ENCODE measurements around the gene AOPEP. TPM values are rescaled to one million over a fixed set of nuclear protein-coding genes. Genes with fewer than 3 reads are reported as not detected.

The AOPEP gene
- polyA plus RNA-seq, 2 of the 4 experiments (the other 2 are of a cell fraction) = 226 to 266 TPM

- CTCF ChIA-PET = interaction anchor here (0.6 to 1.3 kb wide), 4 partner anchors 8 to 299 kb away, joined by 3 to 7 read pairs (median 5); no protein-coding TSS in a partner anchor
- Histone ChIP-seq H3K27ac (peak overlapping the region; percentile 13 to 55; a peak in 3 of 6 replicates), H3K4me1 (peaks cover 75% of the 10 kb centered on the region), H3K4me3 (peak overlapping the region; percentile 25; the same call in 1 of the 3 replicates), H3K9me3 (no peaks in the 10 kb centered on the region), H3K4me2 (peak overlapping the region; percentile 93)
- ATAC-seq (0 out of 6 replicates have a peak, but pooled peaks of 1 of the 2 experiments have one; percentile 3), DNase-seq (ENCODE audit: low read depth in 1 of 2, low spot score in 1 of 2) (no peak), FAIRE-seq (no peak)
- WGBS (ENCODE audit: missing lambda C conversion rate) = 39% methylated on average over 5 of the region's 5 CpGs
- POLR2A ChIA-PET = interaction anchor here (1.0 kb wide), 1 partner anchor 385 kb away, joined by 3 read pairs; no protein-coding TSS in a partner anchor
- TF ChIP-seq CEBPB (IDR thresholded peaks at IDR 0.05) (peak in 1 of 2 experiments; percentile 24; a peak in 1 of 4 replicates), RCOR1 (IDR thresholded peaks at IDR 0.05; ENCODE audit: low read depth, low read length) (no peak), FOSL2 (IDR thresholded peaks at IDR 0.05) (no peak), FOSL2 (CRISPR knock-in tag; IDR thresholded peaks at IDR 0.05) (0 out of 2 replicates have a peak, but pooled peaks have one; percentile 5), TFCP2L1 (CRISPR knock-in tag; IDR thresholded peaks at IDR 0.05) (no peak), FOXS1 (CRISPR knock-in tag; IDR thresholded peaks at IDR 0.05) (no peak), ELK1 (IDR thresholded peaks at IDR 0.05; ENCODE audit: low read depth, low read length) (no peak), ZSCAN20 (CRISPR knock-in tag; IDR thresholded peaks at IDR 0.05) (no peak)
Observed at GRCh38 chr9:95053611-95054570, 327.4 kb downstream of the AOPEP start.

GRCh38 chr9:95055334-95055850 is 328.9 kb downstream of the AOPEP start:
- ChIA-PET POLR2A (no interaction called here), CTCF (interaction anchor here (0.6 kb wide), 1 partner anchor 434 kb away, joined by 4 read pairs; no protein-coding TSS in a partner anchor)
- H3K4me1 ChIP-seq = peaks cover 90% of the 10 kb centered on the region
- WGBS (ENCODE audit: missing lambda C conversion rate) = 10% methylated on average over 6 of the region's 6 CpGs
- H3K4me2 ChIP-seq = peak overlapping the region; percentile 93
- no peaks in the 10 kb centered on the region for H3K9me3 ChIP-seq
- no peak for ATAC-seq
- H3K27ac ChIP-seq = peak overlapping the region; percentile 43 to 79; a peak in 5 of 6 replicates
- peak overlapping the region; percentile 22; the same call in 2 of the 3 replicates for H3K4me3 ChIP-seq
- no peak for DNase-seq (ENCODE audit: low read depth in 1 of 2, low spot score in 1 of 2)
- no peak for FAIRE-seq
- TF ChIP-seq EHMT2 (IDR thresholded peaks at IDR 0.05; ENCODE audit: low read depth) (no peak), CEBPB (IDR thresholded peaks at IDR 0.05) (no peak), FOXS1 (CRISPR knock-in tag; IDR thresholded peaks at IDR 0.05) (no peak), RFX5 (IDR thresholded peaks at IDR 0.05) (no peak), JUN (IDR thresholded peaks at IDR 0.05) (peak in 1 of 2 experiments; percentile 13; a peak in 1 of 5 replicates), NR3C1 (IDR thresholded peaks at IDR 0.05) (no peak), HEYL (CRISPR knock-in tag; IDR thresholded peaks at IDR 0.05) (no peak)

- DNase-seq (ENCODE audit: low read depth in 1 of 2, low spot score in 1 of 2) (no peak), FAIRE-seq (no peak), ATAC-seq (peak in 1 of 2 experiments; percentile 6; a peak in 3 of 6 replicates)
- no peaks in the 10 kb centered on the region for H3K9me3 ChIP-seq
- H3K4me2 ChIP-seq = peak overlapping the region; percentile 93
- whole genome bisulfite sequencing (ENCODE audit: missing lambda C conversion rate) = 41% methylated on average over 15 of the region's 15 CpGs
- POLR2A ChIA-PET = no interaction called here
- TF ChIP-seq MAFK (IDR thresholded peaks at IDR 0.05; ENCODE audit: partially characterized antibody) (peak; percentile 28), JUN (IDR thresholded peaks at IDR 0.05) (peak in 1 of 2 experiments; percentile 5; a peak in 1 of 5 replicates), CHD2 (IDR thresholded peaks at IDR 0.05; ENCODE audit: low read length, partially characterized antibody) (no peak)
- peak overlapping the region; percentile 43 to 79; a peak in 4 of 6 replicates for H3K27ac ChIP-seq
- peak overlapping the region; percentile 22; the same call in 2 of the 3 replicates for H3K4me3 ChIP-seq
- peaks cover 97% of the 10 kb centered on the region for H3K4me1 ChIP-seq
- CTCF ChIA-PET = interaction anchor here (0.6 to 2.2 kb wide), 3 partner anchors 36 to 433 kb away, joined by 3 to 6 read pairs (median 4); no protein-coding TSS in a partner anchor
Observed at GRCh38 chr9:95055851-95056551, 329.5 kb downstream of the AOPEP start.
